GM18499 (cell line): ENCODE results near the gene IMMP2L.

Experiments
- ATAC-seq: cut with Tn5 transposase; IDR thresholded peaks from one replicate; pipeline ENCODE4 v1.9.1; 2021; ENCODE audit warnings: moderate number of reproducible peaks; ENCODE audit not compliant: insufficient read depth, unreplicated experiment

Gene IMMP2L

DNA sequence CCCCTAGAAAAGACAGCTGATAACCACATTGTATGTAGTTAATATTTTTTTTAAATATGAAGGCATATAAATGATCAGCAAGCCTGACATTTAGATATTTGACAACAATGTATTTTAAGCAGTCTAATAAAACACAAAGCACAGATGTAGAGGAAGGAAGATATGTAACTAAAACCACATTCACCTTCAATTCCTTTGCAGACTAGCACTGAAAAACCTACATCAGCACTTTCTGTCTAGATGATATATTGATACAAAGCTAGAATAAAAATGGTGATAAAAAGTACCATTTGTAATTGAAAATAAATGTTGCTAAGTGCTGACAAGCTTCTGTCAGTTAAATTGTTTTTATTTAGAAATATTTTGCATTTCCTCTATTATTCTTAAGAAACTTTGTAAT is 153.6 kb downstream of the IMMP2L start:
- no peak for ATAC-seq

DNA sequence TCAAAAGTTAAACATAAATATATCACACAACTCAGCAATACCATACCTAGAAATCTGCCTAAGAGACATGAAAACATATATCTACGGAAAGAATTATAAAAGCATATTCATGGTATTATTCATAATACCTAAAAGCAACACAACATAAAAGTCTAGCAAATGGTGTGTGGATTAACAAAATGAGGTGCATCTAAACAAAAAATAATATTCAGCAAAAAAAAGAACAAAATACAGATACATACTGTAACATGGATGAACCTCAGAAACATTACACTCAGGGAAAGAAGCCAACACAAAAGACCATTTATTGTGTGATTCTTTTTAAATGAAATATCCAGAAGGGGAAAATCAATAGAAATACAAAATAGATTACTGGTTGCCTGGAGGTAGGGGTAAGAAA is 155.0 kb downstream of the IMMP2L start:
- ATAC-seq: no peak

DNA sequence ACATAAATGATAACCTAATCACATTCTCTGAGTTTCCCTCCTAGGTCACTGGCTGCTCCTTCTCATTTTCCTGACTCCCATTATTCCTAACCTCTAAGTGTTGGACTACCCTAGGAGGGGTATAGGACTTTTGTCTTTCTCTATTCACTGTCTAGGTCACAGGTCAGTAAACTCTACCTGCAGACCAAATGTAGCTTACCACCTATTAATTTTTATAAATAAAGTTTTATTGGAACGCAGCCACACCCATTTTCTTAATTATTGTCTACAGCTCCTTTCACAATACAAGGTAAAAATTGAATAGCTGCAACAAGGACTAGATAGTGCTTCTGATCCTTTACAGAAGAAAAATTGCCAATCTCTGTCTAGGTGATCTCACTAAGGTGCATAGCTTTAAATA is 156.7 kb downstream of the IMMP2L start:
- ATAC-seq: no peak

DNA sequence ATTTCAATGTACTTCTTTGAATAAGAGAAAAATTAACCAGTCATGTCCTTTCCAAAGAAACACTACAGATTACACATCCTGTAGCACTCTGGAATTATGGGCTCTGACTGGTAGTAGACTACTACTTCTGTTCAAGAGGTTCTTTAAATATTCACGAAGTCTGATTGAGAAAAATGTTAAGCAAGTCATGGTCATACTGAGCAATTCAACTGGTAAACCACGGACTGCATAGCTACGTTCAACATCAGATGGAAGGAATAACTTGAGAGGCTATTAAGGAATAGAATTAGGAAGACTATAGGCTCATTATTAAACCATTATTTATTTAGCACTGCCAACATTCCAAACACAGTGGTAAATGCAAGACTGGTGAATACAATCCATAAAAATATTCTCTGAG is 160.8 kb downstream of the IMMP2L start:
- ATAC-seq: no peak

DNA sequence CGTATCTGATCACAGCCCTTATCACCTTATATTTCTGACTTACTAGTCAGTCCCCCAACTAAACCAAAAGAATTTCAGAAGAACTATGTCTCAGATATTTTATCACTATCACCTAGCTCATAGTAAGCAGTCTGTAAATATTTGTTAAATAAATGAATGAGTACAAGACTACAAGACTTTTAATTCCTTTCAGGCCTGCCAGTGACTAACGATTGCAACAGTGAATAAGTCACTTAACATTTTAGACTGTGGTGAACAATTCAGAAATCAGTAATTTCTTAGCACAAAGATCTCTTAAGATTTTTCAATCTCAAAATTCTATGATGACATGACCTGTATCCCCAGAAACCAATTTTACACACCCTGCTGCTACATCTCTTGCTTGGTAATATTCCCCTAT is 162.2 kb downstream of the IMMP2L start:
- no peak for ATAC-seq

DNA sequence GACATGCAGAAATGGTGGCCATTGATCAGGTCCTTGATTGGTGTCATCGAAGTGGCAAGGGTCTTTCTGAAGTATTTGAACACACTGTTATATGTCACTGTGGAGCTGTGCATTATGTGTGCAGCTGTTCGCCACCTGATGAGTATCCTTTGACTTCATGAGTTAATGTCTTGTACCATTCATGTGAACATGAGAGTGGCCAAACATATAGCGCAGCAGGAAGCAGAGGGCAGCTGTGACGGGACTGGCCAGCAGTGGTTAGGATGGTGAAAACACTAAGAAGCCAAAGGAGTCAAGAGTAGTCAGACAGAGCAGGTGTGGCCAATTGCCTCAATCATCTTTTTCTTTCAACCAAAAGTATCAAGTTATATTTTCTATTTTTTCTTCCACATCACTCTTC is 167.4 kb downstream of the IMMP2L start:
- ATAC-seq: no peak

DNA sequence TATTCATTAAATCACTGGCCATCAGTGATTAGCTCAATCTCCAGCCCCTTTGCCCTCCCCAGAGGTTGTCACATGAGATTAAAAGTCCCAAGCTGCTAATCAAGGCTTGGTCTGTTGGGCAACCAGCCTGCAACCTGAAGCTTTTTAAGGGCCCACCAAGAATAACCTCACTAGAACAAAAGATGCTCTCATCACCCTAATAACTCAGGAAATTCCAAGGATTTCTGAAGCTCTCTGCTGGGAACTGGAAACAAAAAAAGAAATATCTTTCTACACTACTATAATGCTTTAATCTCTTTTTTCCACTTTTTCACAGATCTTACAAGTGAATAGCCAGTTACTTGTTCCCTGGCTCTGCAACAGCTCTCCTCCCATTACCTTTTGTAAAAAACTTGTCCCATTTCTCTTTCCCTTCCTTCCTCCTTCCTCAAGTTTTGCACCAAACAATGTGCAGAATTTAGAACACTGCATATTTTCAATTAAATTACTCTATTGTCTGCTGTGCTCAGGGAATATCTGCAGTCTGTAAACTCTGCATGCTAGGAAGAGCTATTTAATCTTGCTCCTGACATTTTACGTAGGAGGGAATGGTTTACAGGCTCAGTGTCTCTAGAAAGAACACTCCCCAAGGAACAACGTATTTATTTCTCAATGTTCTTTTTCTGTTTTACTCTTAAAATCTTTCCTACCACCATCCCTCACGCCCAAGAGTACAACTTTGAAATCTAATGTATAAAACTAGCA is 169.1 kb downstream of the IMMP2L start:
- no peak for ATAC-seq

DNA sequence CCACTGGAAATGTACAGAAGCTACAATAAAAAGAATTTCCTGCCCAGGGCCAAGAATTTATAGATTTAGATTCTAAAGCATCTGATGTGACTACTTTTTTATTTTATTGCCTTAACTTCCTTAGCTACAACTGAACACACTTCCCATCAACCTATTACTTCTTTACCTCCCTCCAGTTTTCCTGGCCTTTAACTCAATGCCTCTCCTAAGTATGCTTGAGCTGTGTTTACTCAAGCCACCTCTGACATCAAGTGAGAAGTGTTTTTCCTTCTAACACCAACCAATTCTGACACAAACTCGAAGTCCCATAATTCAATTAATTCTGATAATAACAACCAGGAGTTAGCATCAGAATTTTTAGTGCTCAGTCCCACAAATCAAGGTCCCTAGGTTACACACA is 170.0 kb downstream of the IMMP2L start:
- ATAC-seq: no peak

DNA sequence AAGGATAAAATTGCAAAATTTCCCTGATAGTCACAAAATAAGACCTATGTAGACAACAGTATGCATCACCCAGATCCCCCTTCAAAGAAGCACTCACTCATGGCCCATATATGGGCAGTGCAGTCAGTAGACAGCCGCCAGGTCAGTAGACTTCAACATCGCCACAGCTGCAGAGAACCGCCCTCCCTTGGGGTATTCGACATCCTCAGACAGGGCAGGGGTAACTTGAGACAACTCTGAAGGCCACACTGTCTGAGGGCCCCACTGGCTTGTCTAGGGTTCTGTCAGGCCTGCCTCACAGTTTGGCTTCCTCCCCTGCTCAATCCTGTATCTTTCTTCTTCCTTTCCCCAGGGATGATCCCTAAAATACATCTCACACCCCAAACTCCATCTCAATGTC is 172.3 kb downstream of the IMMP2L start:
- ATAC-seq: no peak

DNA sequence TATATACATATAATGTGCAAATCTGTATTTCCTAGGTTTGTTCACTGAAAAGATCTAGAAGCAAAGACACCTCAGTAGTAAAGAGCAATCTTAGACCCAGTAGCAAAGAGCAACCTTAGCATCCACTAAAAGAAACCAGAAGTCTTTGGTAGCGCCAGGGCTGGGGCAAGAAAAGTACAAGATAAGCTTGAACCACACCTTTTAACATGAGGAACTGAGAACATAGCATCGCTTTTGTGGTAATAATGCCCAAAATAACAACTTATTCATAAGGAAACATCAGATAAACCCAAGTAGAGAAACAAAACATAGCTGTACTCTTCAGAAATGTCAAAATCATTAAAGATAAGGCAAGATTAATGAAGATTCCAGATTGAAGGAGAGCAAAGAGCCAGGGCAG is 173.4 kb downstream of the IMMP2L start:
- ATAC-seq: peak; percentile 86

DNA sequence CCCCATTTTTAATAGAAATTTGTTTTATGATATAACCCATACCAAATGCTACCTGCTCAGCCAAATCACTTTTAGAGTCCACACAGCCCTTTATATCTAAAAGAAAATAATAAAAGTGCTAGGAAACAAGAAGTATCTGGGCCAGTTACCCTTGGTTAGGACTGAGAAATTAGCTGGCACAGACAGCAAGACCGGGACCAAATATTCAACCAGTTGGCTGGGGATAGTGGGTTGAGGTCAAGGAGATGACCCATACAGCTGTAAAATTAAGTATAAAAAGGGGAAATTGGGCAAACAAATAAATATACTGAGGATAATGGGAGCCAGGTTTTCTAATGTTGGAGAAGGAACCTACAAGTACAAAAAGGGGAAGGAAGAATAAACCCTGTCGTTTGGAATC is 174.3 kb downstream of the IMMP2L start:
- no peak for ATAC-seq

DNA sequence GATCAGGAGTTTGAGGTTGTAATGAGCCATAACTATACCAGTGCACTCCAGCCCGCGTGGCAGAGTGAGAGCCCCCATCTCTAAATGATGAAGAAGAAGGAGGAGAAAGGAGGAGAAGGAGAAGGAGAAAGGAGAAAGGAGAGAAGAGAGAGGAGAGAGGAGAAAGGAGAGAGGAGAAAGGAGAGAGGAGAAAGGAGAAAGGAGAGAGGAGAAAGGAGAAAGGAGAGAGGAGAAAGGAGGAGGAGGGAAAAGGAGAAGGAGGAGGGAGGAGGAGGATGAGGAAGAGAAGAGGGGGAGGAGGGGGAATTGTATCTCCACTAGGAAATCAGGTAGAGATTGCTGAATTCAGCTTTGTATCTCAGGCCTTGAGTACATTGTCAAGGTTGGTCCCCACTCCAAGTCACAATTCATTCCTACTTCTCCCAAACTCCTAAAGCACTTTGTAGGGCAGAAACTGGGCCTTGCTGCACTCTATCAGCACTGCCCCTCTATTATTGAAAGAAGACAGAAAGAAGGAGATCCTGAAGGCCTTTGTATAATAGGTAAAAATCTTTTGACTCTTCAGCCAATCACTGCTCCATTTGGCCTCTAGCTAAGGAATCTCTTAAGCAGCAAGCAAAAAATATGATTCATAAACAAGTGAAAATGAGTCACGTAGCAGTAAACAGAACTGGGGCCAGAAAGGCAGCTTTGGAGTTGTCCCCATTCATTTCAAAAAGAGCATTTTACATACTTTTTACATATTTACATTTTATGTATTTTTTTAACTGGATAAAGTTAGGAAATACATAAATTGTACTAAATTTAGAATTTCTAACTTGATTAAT is 178.0 kb downstream of the IMMP2L start:
- ATAC-seq: no peak

DNA sequence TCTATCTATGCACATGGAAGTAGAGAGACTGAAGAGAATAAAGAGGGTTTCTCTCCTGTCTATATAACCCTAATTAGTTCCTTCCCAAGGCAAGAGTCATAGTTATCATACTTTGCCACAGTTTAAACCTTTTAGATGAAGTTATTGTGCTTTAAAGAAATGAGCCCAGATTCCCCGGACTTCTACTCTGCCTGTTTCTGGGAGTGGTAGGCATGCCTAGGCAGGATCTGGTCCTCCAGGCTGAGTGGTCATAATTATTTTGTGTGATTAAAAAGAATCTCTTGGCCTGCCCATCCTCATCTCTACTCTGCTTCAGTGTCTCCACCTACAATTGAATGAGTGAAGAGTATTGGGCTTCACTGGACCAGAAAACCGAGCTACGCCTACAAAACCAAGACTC is 179.2 kb downstream of the IMMP2L start:
- no peak for ATAC-seq

DNA sequence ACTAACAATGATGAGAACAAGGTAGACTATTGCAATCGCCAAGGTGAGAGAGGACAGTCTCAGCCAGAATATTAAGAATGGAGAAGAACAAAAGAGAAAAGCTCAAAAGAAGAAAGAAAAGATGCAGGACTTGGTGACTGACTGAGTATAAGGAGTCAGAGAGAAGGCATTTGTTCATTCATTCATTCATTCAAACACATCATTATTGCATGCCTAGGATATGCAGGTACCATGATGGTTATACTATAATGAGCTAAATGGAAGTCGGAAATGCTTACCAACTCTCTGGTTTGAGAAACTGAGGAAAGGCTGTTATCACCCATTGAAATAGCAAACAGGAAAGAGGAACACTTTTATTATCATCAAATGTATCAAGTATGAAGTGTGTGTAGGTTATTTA is 180.7 kb downstream of the IMMP2L start:
- no peak for ATAC-seq

DNA sequence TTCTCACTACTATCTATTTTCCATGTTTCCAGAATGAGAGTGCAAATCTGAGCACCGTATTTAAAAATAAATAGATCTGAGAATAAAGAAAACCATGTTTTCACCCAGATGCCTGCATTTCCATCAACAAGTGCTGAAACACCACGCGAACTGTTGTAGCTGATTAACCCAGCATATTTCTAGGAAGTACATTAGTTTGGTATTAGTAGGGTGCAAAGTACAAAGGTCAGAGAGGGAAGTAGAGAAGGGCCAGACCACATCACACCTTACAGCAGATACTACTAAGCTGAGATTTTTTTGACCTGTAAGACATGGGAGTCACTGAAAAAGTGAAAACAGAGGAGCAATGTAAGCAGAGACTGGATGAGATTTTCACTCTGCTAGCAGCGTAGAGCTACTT is 181.3 kb downstream of the IMMP2L start:
- ATAC-seq: no peak

DNA sequence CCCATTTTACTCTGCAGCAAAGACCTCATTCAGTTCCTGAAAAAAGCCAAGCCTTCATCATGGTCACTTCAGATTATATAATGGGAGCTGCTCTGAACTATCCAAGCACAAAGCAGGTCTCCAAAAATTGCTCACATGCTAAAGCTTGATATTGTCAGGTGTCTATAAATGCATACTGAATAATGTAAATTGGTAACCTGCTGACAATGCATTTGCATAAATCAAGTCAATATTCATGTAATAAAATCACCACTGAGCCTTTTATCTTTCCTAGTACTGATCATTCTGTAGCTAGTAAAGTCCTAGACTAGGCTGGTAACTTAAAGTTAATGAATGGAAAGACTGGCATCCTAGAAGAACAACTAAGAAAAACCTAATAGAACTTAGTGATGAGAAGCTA is 188.3 kb downstream of the IMMP2L start:
- no peak for ATAC-seq

DNA sequence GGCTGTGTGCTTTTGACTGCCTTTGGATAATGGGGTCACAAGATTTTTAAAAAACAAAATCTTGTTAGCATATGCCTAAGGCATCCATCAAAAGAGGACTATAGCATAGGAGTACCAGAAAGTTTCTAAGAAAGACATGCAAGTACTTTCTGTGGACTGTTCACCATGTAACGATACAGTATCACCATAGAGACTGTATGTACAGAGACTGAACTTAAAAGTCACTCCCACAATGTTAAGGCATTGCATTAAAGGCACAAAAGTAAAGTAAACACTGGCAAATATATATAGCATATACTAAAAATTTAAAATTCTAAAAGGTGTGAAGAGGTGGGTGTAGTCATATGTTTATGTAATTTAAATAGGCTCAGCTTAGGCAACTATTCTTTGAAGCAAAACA is 190.9 kb downstream of the IMMP2L start:
- ATAC-seq: no peak

DNA sequence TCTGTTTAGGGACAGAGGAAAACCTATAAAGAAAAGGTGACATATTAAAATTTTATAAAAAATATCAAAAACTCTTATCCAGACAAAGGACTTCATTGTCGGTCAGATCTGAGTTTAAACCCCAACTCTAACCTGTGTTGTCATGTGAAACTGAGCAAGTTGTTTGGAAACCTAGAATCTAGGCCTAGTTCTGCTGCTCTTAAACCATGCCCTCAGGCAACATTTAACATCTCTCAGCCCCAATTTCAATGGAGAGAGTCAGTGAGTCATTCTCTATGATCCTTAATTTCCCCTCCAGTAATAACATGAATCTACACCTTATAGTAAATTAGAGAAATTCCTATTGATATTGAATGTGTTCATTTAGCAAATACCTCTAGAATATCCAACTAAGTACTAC is 192.3 kb downstream of the IMMP2L start:
- no peak for ATAC-seq

DNA sequence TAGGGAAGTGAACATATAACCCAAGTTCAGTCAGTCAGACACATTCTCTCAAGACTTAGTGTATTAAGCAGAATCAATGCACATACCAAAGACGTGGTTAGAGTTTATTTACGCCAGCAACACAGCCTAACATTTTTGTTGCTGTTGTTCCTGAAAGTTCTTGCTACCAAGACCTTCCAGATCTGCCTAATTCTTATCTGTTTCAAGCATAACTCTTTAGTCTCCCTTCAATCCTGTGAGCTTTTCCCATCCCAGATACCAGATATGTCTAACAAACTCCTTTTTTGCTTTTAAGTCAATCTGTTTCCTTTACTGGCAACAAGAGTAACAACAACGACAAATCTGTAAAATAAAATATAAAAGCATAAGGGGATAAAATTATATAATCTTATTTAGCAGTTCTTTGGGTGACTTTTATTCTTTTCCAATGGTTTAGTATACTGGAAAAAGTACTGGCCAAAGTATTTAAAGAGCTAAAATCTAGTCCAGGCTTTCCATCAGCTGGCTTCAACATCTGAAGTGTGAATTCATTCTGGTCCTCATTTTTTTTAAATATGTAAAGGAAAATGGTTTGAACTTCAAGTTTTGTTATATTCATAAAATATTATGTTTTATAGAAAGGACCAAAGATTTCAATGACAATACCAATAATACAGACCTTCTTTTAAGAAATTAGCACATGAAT is 193.8 kb downstream of the IMMP2L start:
- no peak for ATAC-seq

DNA sequence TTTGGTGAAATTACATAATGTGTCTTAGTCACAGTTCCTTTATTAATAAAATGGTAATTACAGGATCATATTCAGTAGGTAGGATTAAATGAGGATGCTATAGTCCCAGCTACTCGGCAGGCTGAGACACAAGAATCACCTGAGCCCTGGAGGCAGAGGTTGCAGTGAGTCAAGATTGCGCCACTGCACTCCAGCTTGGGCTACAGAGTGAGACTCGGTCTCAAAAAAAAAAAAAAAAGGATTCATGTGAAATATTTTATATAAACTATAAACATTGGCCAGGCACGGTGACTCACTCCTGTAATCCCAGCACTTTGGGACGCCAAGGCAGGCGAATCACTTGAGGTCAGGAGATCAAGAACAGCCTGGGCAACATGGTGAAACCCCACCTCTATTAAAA is 197.9 kb downstream of the IMMP2L start:
- no peak for ATAC-seq

DNA sequence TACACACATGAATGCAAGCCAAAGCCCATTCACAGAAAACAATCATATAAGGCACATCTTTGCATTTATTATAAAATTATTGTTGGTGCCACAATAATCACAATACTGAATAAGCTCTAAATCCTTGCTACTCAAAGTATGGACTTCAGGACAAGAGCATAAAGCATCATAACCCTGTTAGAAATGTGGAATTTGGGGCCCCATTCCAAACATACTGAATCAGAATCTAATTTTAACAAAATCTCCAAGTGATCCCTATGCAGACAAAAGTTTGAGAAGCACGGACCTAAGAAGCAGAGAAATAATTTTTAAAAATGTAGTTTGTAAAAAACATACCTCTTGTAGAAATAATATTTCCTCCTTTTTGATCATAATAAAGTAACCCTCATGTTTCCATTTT is 199.2 kb downstream of the IMMP2L start:
- no peak for ATAC-seq
